Measurements from ENCODE around the gene KIAA0513. TPM values are rescaled to one million over a fixed set of nuclear protein-coding genes. Genes with fewer than 3 reads are reported as not detected.

The KIAA0513 gene
- total RNA-seq, 1 experiment from 2014 or later, result 2.9 TPM

DNA sequence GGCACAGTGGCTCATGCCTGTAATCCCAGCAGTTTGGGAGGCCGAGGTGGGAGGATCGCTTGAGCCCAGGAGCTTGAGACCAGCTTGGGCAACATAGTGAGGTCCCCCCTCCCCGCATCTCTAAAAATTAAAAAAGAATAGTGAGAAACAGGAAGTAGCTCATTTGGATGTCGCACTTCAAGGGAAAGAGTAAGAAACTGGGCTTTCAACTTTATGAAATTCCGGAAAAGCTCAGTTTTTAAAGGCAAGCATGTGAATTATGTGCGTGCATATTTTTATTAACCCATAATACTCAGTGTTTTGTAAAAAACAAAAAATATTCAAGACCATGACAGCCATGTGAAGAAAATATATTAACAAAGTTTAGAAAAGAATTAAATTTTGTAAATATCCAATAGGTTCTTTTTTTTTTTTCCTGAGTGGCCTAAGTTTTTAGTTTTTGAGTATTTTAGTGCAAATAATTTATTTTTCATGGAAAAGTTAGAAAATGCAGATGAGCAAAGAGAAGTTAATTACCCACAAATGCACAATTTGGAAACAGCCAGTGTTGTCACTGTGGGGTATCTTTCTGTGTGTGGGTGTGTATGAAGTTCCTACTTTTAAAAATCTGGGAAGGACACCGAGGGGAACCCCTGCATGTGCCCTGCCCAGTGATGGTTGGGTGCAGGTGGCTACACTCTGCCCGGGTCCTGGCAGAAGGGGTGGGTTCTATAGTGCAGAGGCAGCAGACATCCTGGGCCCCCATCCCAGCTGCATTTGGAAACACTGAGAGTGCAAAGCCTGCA is 44.7 kb downstream of the KIAA0513 start:
- H3K9me3 ChIP-seq (ENCODE audit: low read depth, low read length, poor library complexity, severe bottlenecking), result no peaks in the 10 kb centered on the region
- H3K27me3 ChIP-seq (replicated peaks; ENCODE audit: insufficient read depth, low read depth, low read length, poor library complexity), result no peaks in the 10 kb centered on the region
- no peaks in the 10 kb centered on the region for H3K36me3 ChIP-seq (ENCODE audit: insufficient read depth, low read length, poor library complexity, severe bottlenecking)
- H3K27ac ChIP-seq (ENCODE audit: low read depth, low read length, poor library complexity, severe bottlenecking), result no peak overlapping the region
- DNase-seq (ENCODE audit: low spot score), result no peak
- H3K4me1 ChIP-seq (ENCODE audit: insufficient read depth, low read length, poor library complexity, severe bottlenecking), result no peaks in the 10 kb centered on the region
- no TSS peak for BruUV-seq (replicated peaks)
- ChIA-PET CTCF (interaction anchor here (0.5 kb wide), 1 partner anchor 18 kb away, joined by 3 read pairs; no protein-coding TSS in a partner anchor), POLR2A (ENCODE audit: low non-redundant PET) (no interaction called here)
- TF ChIP-seq EZH2 (IDR thresholded peaks at IDR 0.05; ENCODE audit: borderline replicate concordance, low read depth, low read length, poor library complexity, severe bottlenecking) (no peak), CTCF (conservative IDR thresholded peaks at IDR 0.05; ENCODE audit: low read depth, low read length) (no peak)
- intact Hi-C loops (cut with micrococcal nuclease; ENCODE audit: unreplicated experiment), result no loop called here
- no peak overlapping the region for H3K4me3 ChIP-seq (ENCODE audit: low read depth, low read length, poor library complexity, severe bottlenecking)

DNA sequence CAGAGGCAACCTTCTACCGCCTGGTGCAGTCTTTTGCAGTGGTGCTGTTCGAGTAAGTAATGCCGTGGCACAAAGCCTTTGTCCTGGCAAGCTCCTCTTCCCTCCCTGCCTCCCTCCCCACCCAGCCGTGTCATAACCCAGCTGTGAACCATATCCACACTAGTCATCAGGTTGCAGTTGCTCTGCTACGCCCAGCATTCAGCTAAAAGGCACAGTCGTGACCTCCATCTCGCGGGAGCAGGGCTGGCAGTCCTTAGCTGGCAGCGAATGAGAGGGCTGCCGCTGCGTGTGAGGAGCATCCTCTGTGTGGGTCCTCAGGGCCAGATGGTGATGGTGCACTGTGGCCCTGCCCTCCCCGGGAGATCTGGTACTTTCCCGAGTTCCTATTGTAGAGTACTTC is 45.4 kb downstream of the KIAA0513 start:
- BruUV-seq (replicated peaks), result no TSS peak
- Histone ChIP-seq H3K4me3 (ENCODE audit: low read depth, low read length, poor library complexity, severe bottlenecking) (no peak overlapping the region), H3K36me3 (ENCODE audit: insufficient read depth, low read length, poor library complexity, severe bottlenecking) (no peaks in the 10 kb centered on the region), H3K27ac (ENCODE audit: low read depth, low read length, poor library complexity, severe bottlenecking) (no peak overlapping the region), H3K9me3 (ENCODE audit: low read depth, low read length, poor library complexity, severe bottlenecking) (no peaks in the 10 kb centered on the region), H3K4me1 (ENCODE audit: insufficient read depth, low read length, poor library complexity, severe bottlenecking) (no peaks in the 10 kb centered on the region), H3K27me3 (replicated peaks; ENCODE audit: insufficient read depth, low read depth, low read length, poor library complexity) (no peaks in the 10 kb centered on the region)
- no peak for TF ChIP-seq CTCF (conservative IDR thresholded peaks at IDR 0.05; ENCODE audit: low read depth, low read length)
- TF ChIP-seq EZH2 (IDR thresholded peaks at IDR 0.05; ENCODE audit: borderline replicate concordance, low read depth, low read length, poor library complexity, severe bottlenecking), result no peak
- intact Hi-C loops (cut with micrococcal nuclease; ENCODE audit: unreplicated experiment), result no loop called here
- no peak for DNase-seq (ENCODE audit: low spot score)
- ChIA-PET POLR2A (ENCODE audit: low non-redundant PET) (no interaction called here), CTCF (no interaction called here)

GRCh38 chr16:85074225-85074914 is 46.8 kb downstream of the KIAA0513 start:
- Histone ChIP-seq H3K27me3 (replicated peaks; ENCODE audit: insufficient read depth, low read depth, low read length, poor library complexity) (no peaks in the 10 kb centered on the region), H3K27ac (ENCODE audit: low read depth, low read length, poor library complexity, severe bottlenecking) (no peak overlapping the region), H3K4me3 (ENCODE audit: low read depth, low read length, poor library complexity, severe bottlenecking) (no peak overlapping the region), H3K36me3 (ENCODE audit: insufficient read depth, low read length, poor library complexity, severe bottlenecking) (no peaks in the 10 kb centered on the region), H3K9me3 (ENCODE audit: low read depth, low read length, poor library complexity, severe bottlenecking) (no peaks in the 10 kb centered on the region), H3K4me1 (ENCODE audit: insufficient read depth, low read length, poor library complexity, severe bottlenecking) (no peaks in the 10 kb centered on the region)
- ChIA-PET POLR2A (ENCODE audit: low non-redundant PET) (no interaction called here), CTCF (interaction anchor here (0.6 kb wide), 1 partner anchor 564 kb away, joined by 4 read pairs; no protein-coding TSS in a partner anchor)
- no peak for TF ChIP-seq EZH2 (IDR thresholded peaks at IDR 0.05; ENCODE audit: borderline replicate concordance, low read depth, low read length, poor library complexity, severe bottlenecking)
- no peak for TF ChIP-seq CTCF (conservative IDR thresholded peaks at IDR 0.05; ENCODE audit: low read depth, low read length)
- BruUV-seq (replicated peaks), result no TSS peak
- DNase-seq (ENCODE audit: low spot score), result no peak
- intact Hi-C loops (cut with micrococcal nuclease; ENCODE audit: unreplicated experiment), result no loop called here
